ENCODE data around the gene MYO7B.

MYO7B gene

DNA sequence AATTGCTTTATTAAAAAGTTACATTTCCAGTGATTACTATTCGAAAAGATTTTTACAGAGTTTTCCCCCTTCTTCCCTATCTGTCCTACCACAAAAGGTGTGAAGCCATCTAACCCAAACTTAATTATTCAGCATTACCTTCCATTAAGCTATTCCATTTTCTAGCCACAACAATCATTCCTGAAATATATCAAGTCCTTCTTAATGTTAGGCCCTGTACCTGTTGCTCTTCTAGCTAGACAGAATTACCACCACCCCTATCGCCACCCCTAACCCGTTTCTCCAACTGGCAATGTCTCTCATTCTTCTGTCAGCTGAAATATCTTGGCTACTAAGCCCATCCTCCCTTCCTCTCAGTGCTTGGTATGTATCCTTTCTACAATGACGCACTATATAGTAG lies 23.1 kb upstream of the MYO7B start:
- TF ChIP-seq GABPA (IDR thresholded peaks at IDR 0.05; ENCODE audit: low read depth) (no peak), SPI1 (IDR thresholded peaks at IDR 0.05; ENCODE audit: borderline replicate concordance, low read depth) (no peak), POLR2AphosphoS5 (IDR thresholded peaks at IDR 0.05; ENCODE audit: low read depth) (no peak), CTCF (IDR thresholded peaks at IDR 0.05; ENCODE audit: insufficient read depth, low read length) (no peak)
- TF ChIP-seq, protein P1, sequence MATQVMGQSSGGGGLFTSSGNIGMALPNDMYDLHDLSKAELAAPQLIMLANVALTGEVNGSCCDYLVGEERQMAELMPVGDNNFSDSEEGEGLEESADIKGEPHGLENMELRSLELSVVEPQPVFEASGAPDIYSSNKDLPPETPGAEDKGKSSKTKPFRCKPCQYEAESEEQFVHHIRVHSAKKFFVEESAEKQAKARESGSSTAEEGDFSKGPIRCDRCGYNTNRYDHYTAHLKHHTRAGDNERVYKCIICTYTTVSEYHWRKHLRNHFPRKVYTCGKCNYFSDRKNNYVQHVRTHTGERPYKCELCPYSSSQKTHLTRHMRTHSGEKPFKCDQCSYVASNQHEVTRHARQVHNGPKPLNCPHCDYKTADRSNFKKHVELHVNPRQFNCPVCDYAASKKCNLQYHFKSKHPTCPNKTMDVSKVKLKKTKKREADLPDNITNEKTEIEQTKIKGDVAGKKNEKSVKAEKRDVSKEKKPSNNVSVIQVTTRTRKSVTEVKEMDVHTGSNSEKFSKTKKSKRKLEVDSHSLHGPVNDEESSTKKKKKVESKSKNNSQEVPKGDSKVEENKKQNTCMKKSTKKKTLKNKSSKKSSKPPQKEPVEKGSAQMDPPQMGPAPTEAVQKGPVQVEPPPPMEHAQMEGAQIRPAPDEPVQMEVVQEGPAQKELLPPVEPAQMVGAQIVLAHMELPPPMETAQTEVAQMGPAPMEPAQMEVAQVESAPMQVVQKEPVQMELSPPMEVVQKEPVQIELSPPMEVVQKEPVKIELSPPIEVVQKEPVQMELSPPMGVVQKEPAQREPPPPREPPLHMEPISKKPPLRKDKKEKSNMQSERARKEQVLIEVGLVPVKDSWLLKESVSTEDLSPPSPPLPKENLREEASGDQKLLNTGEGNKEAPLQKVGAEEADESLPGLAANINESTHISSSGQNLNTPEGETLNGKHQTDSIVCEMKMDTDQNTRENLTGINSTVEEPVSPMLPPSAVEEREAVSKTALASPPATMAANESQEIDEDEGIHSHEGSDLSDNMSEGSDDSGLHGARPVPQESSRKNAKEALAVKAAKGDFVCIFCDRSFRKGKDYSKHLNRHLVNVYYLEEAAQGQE (IDR thresholded peaks at IDR 0.05; ENCODE audit: insufficient replicate concordance, low read depth), result no peak
- H3K27ac ChIP-seq (replicated peaks), result no peak overlapping the region
- no peaks in the 10 kb centered on the region for H3K27me3 ChIP-seq (ENCODE audit: insufficient read depth, poor library complexity, severe bottlenecking)
- no peak overlapping the region for H3K4me3 ChIP-seq (replicated peaks; ENCODE audit: insufficient read depth, low read length)
- no peak for DNase-seq (ENCODE audit: low read depth in 1 of 2, low spot score in 1 of 2)

- no peak overlapping the region for H3K4me3 ChIP-seq (replicated peaks; ENCODE audit: insufficient read depth, low read length)
- DNase-seq (ENCODE audit: low read depth in 1 of 2, low spot score in 1 of 2), result no peak
- TF ChIP-seq CTCF (IDR thresholded peaks at IDR 0.05; ENCODE audit: insufficient read depth, low read length) (no peak), GABPA (IDR thresholded peaks at IDR 0.05; ENCODE audit: low read depth) (no peak), SPI1 (IDR thresholded peaks at IDR 0.05; ENCODE audit: borderline replicate concordance, low read depth) (no peak), POLR2AphosphoS5 (IDR thresholded peaks at IDR 0.05; ENCODE audit: low read depth) (no peak)
- TF ChIP-seq, protein P1 (IDR thresholded peaks at IDR 0.05; ENCODE audit: insufficient replicate concordance, low read depth), result no peak
- no peaks in the 10 kb centered on the region for H3K27me3 ChIP-seq (ENCODE audit: insufficient read depth, poor library complexity, severe bottlenecking)
- no peak overlapping the region for H3K27ac ChIP-seq (replicated peaks)
Measured at GRCh38 chr2:127514076-127514475, 21.4 kb upstream of the MYO7B start.

GRCh38 chr2:127514485-127514884 lies 21.0 kb upstream of the MYO7B start:
- no peak for DNase-seq (ENCODE audit: low read depth in 1 of 2, low spot score in 1 of 2)
- H3K27me3 ChIP-seq (ENCODE audit: insufficient read depth, poor library complexity, severe bottlenecking), result no peaks in the 10 kb centered on the region
- TF ChIP-seq CTCF (IDR thresholded peaks at IDR 0.05; ENCODE audit: insufficient read depth, low read length) (no peak), SPI1 (IDR thresholded peaks at IDR 0.05; ENCODE audit: borderline replicate concordance, low read depth) (no peak), POLR2AphosphoS5 (IDR thresholded peaks at IDR 0.05; ENCODE audit: low read depth) (no peak; the same call in 1 of the 2 replicates), GABPA (IDR thresholded peaks at IDR 0.05; ENCODE audit: low read depth) (no peak)
- TF ChIP-seq, protein P1 (IDR thresholded peaks at IDR 0.05; ENCODE audit: insufficient replicate concordance, low read depth), result no peak
- no peak overlapping the region for H3K4me3 ChIP-seq (replicated peaks; ENCODE audit: insufficient read depth, low read length)
- H3K27ac ChIP-seq (replicated peaks), result no peak overlapping the region
